AG08395 (cell line): ENCODE measurements around the gene IBA57.
"Not testable (repeated sequence)": the region's sequence is repeated elsewhere in the genome, so short reads cannot be mapped to it uniquely, and the experiment has no call there.

Source experiments
- DNase-seq: peaks from one replicate; pipeline ENCODE4 v3.0.0; 2012; ENCODE audit warnings: mixed read lengths, low spot score

IBA57 gene

GRCh38 chr1:228212966-228213844, 47.6 kb downstream of the IBA57 start:
- DNase-seq: peak; percentile 88

- DNase-seq: no peak
These were observed 48.6 kb downstream of the IBA57 start for GRCh38 chr1:228213917-228214808.

DNA sequence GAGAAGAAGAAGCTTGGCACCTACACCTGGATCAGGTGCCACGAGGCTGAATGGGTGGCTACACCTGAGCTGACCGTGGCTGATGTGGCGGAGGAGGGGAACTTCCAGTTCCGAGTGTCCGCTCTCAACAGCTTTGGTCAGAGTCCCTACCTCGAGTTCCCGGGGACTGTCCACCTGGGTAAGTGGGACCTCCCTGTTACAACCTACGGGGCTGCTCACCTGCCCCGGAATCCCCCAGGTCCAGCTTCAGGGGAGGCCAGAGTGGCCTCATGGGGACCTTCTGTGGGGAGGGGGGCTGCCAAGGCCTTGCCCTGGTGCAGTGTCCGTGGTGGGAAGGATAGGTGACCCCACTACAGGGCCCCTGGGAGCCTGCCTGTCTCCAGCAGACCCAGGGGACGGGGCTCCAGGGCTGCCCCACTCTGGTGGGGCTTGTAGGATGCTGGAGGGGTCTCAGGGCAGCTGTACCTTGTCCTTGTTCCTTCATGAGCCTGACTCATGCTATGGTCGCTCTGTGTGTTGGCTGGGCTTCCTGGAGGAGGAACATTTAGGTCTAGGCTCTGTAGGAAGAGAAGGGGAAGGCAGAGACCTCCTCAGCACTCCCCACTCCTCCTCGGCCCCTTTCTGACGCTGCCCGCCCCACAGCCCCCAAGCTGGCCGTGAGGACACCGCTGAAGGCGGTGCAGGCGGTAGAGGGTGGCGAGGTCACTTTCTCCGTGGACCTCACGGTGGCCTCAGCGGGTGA, 49.5 kb downstream of the IBA57 start:
- no peak for DNase-seq

- no peak for DNase-seq
These were observed 50.1 kb downstream of the IBA57 start for GRCh38 chr1:228215663-228216116.

- no peak for DNase-seq
These were observed 51.0 kb downstream of the IBA57 start for GRCh38 chr1:228216371-228217320.

DNA sequence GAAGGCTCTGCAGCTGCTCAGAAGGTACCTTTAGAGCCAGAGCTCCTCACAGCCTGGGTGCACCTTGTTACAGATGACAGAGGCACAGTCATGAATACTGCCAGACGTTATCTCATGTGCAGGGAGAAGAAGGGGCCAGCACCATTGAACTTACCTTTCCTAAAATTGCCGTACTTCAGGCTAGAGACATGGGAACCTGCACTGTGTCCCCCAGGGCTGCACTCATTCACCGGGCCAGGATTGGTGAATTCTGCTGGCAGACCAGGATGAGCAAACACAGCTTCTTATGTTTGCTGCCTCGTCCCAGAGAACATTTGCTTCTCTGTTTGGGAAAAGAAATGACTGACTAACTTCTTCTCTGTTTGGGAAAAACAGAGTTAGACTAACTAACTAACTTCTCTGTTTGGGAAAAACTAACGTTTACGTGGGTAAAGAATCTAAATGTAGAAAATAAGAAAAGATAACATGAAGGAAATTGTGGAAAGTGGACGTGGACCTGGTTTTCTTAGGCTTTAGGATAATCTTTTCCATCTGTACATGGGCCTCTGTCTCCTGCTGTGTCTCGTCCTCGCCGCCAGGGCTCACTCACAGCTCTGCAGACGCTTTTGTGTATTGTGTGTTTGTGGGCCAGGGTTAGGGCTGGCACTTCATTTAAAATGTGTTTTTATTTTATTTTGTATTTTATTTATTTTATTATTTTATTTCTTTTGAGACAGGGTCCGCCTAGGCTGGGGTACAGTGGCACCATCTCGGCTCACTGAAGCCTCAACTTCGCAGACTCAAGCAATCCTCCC, 52.1 kb downstream of the IBA57 start:
- DNase-seq: no peak

- DNase-seq: no peak
These were observed 53.1 kb downstream of the IBA57 start for GRCh38 chr1:228218513-228219244.

- no peak for DNase-seq
These were observed 53.8 kb downstream of the IBA57 start for GRCh38 chr1:228219245-228219961.

DNA sequence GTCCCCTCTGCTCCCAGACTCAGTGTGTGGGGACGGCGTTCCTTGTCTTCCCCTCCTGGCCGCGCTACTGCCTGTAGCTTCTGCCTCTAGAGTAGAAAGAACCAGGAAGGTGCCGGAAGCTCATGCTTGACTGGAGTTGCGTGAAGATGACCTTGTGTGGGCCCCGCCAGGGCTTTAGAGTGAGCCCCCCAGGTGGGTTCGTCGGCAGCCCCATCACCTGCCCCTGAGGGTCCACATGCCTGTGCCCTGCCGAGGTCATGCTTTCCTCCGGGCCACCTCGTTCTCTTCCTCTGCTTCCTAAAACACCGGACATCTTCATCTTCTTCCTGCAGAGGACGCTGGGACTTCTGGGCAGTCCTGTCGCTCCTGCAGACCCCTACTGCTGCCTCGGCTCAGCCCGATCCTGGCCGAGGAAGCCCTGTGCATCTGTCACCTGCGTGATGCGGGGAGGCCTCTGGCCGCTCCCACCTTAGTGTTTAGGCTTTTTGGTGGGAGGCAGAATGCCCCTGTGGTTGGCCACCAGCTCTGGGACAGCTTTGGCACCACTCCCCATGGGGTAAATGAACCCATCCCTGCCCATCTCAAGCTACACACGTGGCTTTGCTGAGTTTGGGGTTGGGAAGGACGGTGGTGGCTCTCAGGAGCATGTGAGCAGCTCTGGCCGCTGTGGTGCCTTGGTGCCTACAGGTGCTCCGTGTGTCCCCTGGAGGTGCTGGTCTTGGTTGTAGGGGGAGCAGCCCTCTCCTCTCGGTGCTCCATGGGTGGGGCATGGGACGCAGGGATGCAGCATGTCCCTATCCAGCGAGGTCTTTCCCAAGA, 54.6 kb downstream of the IBA57 start:
- DNase-seq: no peak

GRCh38 chr1:228221097-228221496, 55.5 kb downstream of the IBA57 start:
- DNase-seq: not testable (repeated sequence)

DNA sequence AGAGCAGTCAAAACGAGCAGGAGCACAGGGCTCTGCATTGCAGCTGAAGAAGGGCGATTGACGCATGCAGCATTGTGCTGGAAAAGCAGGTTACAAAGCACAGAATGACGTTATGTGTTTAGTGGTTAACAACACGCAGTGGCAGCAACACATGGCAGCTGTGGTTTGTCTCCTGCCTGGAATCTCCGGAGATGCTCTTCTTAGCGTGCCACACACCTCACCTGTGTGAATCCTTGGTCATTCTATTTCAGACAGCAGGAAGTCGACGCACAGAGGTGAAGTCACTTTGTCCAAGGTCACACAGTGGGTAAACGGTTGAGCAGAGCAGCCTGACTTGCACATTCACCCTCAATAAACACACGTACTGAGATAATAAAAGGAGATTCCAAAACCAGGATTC, 56.9 kb downstream of the IBA57 start:
- DNase-seq: no peak

GRCh38 chr1:228224198-228225164, 58.9 kb downstream of the IBA57 start:
- DNase-seq: no peak

- DNase-seq: no peak
These were observed 59.6 kb downstream of the IBA57 start for GRCh38 chr1:228225165-228225710.

GRCh38 chr1:228225740-228226139, 60.1 kb downstream of the IBA57 start:
- DNase-seq: no peak

GRCh38 chr1:228226141-228226874, 60.7 kb downstream of the IBA57 start:
- DNase-seq: no peak
